Spleen (tissue), 11 donors: ENCODE measurements around the gene AMBRA1. TPM values are rescaled to one million over a fixed set of nuclear protein-coding genes. Genes with fewer than 3 reads are reported as not detected.

Experiments used
- DNase-seq: peaks from one replicate; pipeline ENCODE4 v3.0.0-alpha.2; 2020
- H3K27ac ChIP-seq, 8 donors: fragments of 200-600 bp; sonication (generic) in 7 of 8; 1 replicate in 4 of 8; 2 replicates in 4 of 8; pipeline versions ENCODE4 v1.5.0 to v1.8.0; 2016 to 2021; ENCODE audit warnings: inconsistent platforms in 4 of 8, mild to moderate bottlenecking in 4 of 8, moderate library complexity in 1 of 8
- H3K27me3 ChIP-seq, 7 donors: fragments of 200-600 bp; sonication (generic) in 6 of 7; replicated peaks in 1 of 7; 1 replicate in 4 of 7; 2 replicates in 3 of 7; pipeline versions ENCODE4 v1.5.0 to v1.8.0; 2016 to 2021; ENCODE audit warnings: inconsistent platforms in 3 of 7, mild to moderate bottlenecking in 1 of 7
- H3K36me3 ChIP-seq, 6 donors: fragments of 200-600 bp; sonication (generic) in 5 of 6; 1 replicate in 4 of 6; 2 replicates in 2 of 6; pipeline versions ENCODE4 v1.5.0 to v1.8.0; 2016 to 2021; ENCODE audit warnings: inconsistent platforms in 2 of 6
- H3K4me1 ChIP-seq, 6 donors: fragments of 200-600 bp; sonication (generic) in 5 of 6; 1 replicate in 3 of 6; 2 replicates in 3 of 6; pipeline versions ENCODE4 v1.5.0 to v1.8.0; 2016 to 2021; ENCODE audit warnings: inconsistent platforms in 3 of 6
- H3K4me3 ChIP-seq, 8 donors: fragments of 200-600 bp; sonication (generic) in 7 of 8; 1 replicate in 4 of 8; 2 replicates in 4 of 8; pipeline versions ENCODE4 v1.5.0 to v1.8.0; 2016 to 2021; ENCODE audit warnings: inconsistent platforms in 4 of 8, mild to moderate bottlenecking in 4 of 8, moderate library complexity in 2 of 8
- H3K9me3 ChIP-seq, 8 donors: fragments of 200-600 bp; sonication (generic) in 7 of 8; 1 replicate in 4 of 8; 2 replicates in 4 of 8; pipeline versions ENCODE4 v1.5.0 to v1.8.0; 2016 to 2021; ENCODE audit warnings: inconsistent platforms in 4 of 8
- CTCF ChIP-seq, 11 experiments: fragments of 200-600 bp in 7 of 11; fragments of 450-650 bp in 4 of 11; sonication (generic) in 4 of 11; IDR thresholded peaks in 8 of 11; conservative IDR thresholded peaks in 3 of 11; 1 replicate in 7 of 11; 2 replicates in 4 of 11; pipeline versions ENCODE4 v1.4.0 to v1.8.0; 2016 to 2021; ENCODE audit warnings: antibody characterized with exemption in 11 of 11, inconsistent platforms in 4 of 11, mild to moderate bottlenecking in 1 of 11
- POLR2A ChIP-seq, 3 donors: fragments of 450-650 bp; IDR thresholded peaks; one replicate each; pipeline ENCODE4 v1.5.1; 2017; ENCODE audit warnings: antibody characterized with exemption in 3 of 3, mild to moderate bottlenecking in 1 of 3
- POLR2AphosphoS5 ChIP-seq, 3 donors: sonication (generic); formaldehyde crosslinking; IDR thresholded peaks; one replicate each; pipeline ENCODE4 v1.5.1; 2017; ENCODE audit warnings: antibody characterized with exemption in 3 of 3
- WGBS, 5 donors: extraction: QIAGEN DNeasy Blood & Tissue Kit in 3 of 5; methylation state at CpG; one replicate each; pipeline versions ENCODE4 v1.1.5 to v1.1.7; 2013 to 2018; 5-methylcytosine and 5-hydroxymethylcytosine counted together
- intact Hi-C: fragments of 100-400 bp; cut with DNase I; formaldehyde crosslinking; loops from one replicate; pipeline ENCODE4 v1.15.0; 2023; ENCODE audit warnings: low total_unique reads
- polyA plus RNA-seq, 3 donors: library from polyadenylated mRNA; stranded (reverse); fragments of 200-250 nt; gene quantifications; one replicate each; pipeline ENCODE4 v1.2.1, GENCODE V29; 2013
- total RNA-seq, 7 donors: library from RNA; depleted of rRNA in 3 of 7; stranded (reverse); fragments of >200 nt in 3 of 7; fragmentation: NEBNext Ultra II Directional in 4 of 7; extraction: Animal tissue kit (Norgen Biotek cat#: 25700) in 4 of 7; gene quantifications; one replicate each; pipeline versions ENCODE4 v1.1.0 to v1.2.1, GENCODE V29; 2016 to 2021
- donor health status: healthy with polysubstance abuse.
- donor health status: DM: no; HTN: no; CAD: no; lungs with moderate emphysema.
- donor health status: DM: no; HTN: no; CAD: no.
- donor health status: Bipolar disorder and iron deficiency.
- donor health status: healthy.
- donor health status: DM: no; HTN: no; CAD: no.
- donor health status: DM: yes; HTN: yes; CAD: no.

AMBRA1 gene
- total and polyA plus RNA-seq, 10 donors, result 3.6 to 54.6 (median 37.7) TPM

- Histone ChIP-seq H3K27ac (peak overlapping the region; percentile 77 to 94 (median 90)), H3K4me3 (peak overlapping the region in 4 of 8 donors; percentile 2 to 68 (median 39)), H3K36me3 (peaks cover 0 to 43% (median 5%) of the 10 kb centered on the region in 6 donors), H3K27me3 (no peaks in the 10 kb centered on the region), H3K9me3 (no peaks in the 10 kb centered on the region), H3K4me1 (peaks cover 50 to 100% (median 73%) of the 10 kb centered on the region in 6 donors)
- WGBS, 5 donors, result 34 to 47% (median 42%) methylated on average over 8 to 9 of the region's 9 CpGs
- intact Hi-C loops, result no loop called here
- peak; percentile 90 for DNase-seq
- TF ChIP-seq POLR2AphosphoS5 (IDR thresholded peaks at IDR 0.05), result peak; percentile 38 to 68 (median 62)
- TF ChIP-seq CTCF (IDR thresholded peaks at IDR 0.05 in 8 of 11, conservative IDR thresholded peaks at IDR 0.05 in 3 of 11), result peak in 1 of 11 experiments; percentile 10
- TF ChIP-seq POLR2A (IDR thresholded peaks at IDR 0.05), result no peak
Observed at GRCh38 chr11:46363031-46363407, 230.8 kb downstream of the AMBRA1 start.

DNA sequence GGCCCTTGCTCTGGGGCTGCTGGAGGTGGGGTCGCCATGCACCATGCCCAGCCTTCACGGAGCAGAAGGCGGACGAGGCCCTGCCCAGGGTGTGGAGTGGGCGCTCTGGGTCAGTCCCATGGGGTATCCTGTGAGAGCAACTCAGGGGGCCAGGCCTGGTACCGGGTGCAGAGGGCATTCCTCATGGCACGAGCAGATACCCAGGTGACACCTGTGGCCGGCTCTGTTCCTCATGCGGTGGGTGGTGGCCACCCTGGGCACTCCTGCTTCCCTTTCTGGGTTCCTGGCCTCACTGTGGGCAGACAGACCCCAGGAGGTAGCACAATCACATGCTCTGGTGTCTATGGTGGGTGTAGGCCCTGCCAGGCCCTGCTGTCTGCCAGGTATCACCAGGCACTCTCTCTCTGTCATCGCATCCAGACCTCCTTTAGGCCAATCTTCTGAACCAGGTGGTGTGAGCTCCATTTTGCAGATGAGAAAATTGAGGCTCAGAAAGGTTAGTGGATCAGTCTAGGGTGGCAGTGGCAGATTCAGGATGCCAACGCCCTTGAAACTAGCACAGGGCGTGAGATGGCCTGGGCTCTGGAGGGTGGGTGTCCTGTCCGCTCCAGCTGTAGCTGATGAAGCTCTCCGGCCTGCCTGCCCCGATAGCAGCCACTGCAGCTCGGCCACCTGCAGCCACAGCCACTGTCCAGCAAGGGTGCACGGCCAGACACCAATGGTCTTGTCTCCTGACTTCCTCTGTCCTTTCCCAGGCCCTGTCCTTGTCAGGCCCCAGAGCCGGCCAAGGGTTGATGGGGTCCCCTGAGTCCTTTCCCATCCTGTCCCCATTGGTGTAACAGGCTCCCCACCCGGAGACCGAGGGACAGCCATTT lies 231.4 kb downstream of the AMBRA1 start:
- peak overlapping the region; percentile 77 to 94 (median 90) for H3K27ac ChIP-seq
- H3K4me3 ChIP-seq, result peak overlapping the region in 6 of 8 donors; percentile 30 to 68 (median 38)
- no peak for TF ChIP-seq CTCF (IDR thresholded peaks at IDR 0.05 in 8 of 11, conservative IDR thresholded peaks at IDR 0.05 in 3 of 11)
- peak in 1 of 3 donors; percentile 0 for TF ChIP-seq POLR2AphosphoS5 (IDR thresholded peaks at IDR 0.05)
- 49 to 61% (median 53%) methylated on average over 17 to 20 of the region's 20 CpGs for WGBS, 5 donors
- H3K9me3 ChIP-seq, result no peaks in the 10 kb centered on the region
- peak; percentile 83 for DNase-seq
- H3K4me1 ChIP-seq, result peaks cover 44 to 100% (median 70%) of the 10 kb centered on the region in 6 donors
- no peaks in the 10 kb centered on the region for H3K27me3 ChIP-seq
- H3K36me3 ChIP-seq, result peaks cover 0 to 39% (median 2%) of the 10 kb centered on the region in 6 donors
- intact Hi-C loops, result no loop called here

DNA sequence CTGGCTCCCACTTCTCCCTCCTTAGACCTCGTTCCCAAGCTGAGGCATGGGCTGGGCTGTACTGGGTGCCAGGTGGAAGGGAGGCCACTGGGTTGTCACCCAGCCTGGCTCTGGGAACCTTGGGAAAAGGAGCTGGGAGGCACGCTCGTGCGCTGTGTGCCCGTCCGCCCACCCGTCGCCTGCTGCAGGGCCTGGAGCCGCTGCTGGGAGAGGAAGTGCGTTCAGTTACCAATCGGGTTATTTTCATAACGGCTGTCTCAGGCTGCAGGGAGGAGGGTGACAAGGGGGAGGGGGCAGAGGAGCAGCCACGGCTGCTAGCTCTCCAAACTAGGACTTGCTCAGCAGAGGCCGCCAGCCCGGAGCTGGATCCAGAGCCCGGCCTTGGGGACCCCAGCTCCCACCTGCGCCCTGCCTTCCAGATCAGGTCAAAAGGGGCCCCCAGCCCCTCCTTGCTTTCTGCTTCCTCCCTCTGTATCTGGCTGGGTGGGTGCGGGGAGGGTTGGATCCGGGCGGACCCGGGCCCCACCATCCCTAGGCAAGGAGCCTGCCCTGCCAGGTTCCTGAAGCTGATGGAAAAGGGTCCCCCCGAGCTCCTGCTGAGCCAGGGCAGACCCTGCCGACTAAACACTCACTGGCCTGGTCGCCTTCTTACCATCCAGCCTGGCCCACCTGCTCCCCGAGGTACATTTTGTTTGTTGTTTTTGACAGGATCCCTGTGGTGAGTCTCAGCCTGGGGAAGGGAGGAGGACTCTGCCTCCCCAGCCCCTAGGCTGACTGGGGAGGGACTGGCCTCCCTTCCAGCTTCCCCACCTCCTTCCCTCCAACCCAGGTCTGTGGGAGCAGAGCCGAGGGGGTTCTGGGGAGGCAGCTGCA lies 232.3 kb downstream of the AMBRA1 start:
- DNase-seq, result peak; percentile 93
- peak overlapping the region; percentile 23 to 68 (median 36) for H3K4me3 ChIP-seq
- no peaks in the 10 kb centered on the region for H3K27me3 ChIP-seq
- no peak for TF ChIP-seq POLR2A (IDR thresholded peaks at IDR 0.05)
- no peak for TF ChIP-seq CTCF (IDR thresholded peaks at IDR 0.05 in 8 of 11, conservative IDR thresholded peaks at IDR 0.05 in 3 of 11)
- TF ChIP-seq POLR2AphosphoS5 (IDR thresholded peaks at IDR 0.05), result peak; percentile 78 to 87 (median 87)
- intact Hi-C loops, result no loop called here
- peaks cover 39 to 100% (median 69%) of the 10 kb centered on the region in 6 donors for H3K4me1 ChIP-seq
- 3 to 7% (median 4%) methylated on average over 18 to 26 of the region's 26 CpGs for WGBS, 5 donors
- no peaks in the 10 kb centered on the region for H3K9me3 ChIP-seq
- H3K36me3 ChIP-seq, result peaks cover 0 to 34% (median under 1%) of the 10 kb centered on the region in 6 donors
- peak overlapping the region; percentile 77 to 94 (median 90) for H3K27ac ChIP-seq
